ENCODE data around the gene ADAMTSL3.

- TF ChIP-seq POLR2AphosphoS5 (IDR thresholded peaks at IDR 0.05; ENCODE audit: low read depth, low read length): no peak
- no peak for TF ChIP-seq TAF7 (optimal IDR thresholded peaks at IDR 0.05; ENCODE audit: borderline replicate concordance, low read depth, low read length)
- TF ChIP-seq CREB1 (IDR thresholded peaks at IDR 0.05): no peak
- no peak for TF ChIP-seq CTCF (IDR thresholded peaks at IDR 0.05; ENCODE audit: control extremely low read depth in 1 of 3, insufficient read depth in 1 of 3, low read depth in 1 of 3, low read length in 3 of 3)
- no peak for TF ChIP-seq MAX (IDR thresholded peaks at IDR 0.05)
- TF ChIP-seq GABPA (IDR thresholded peaks at IDR 0.05; ENCODE audit: borderline replicate concordance, insufficient read depth, low read length): no peak
- TF ChIP-seq EZH2 (IDR thresholded peaks at IDR 0.05; ENCODE audit: low read depth, low read length, severe bottlenecking): no peak
- no peak for TF ChIP-seq SIN3A (conservative IDR thresholded peaks at IDR 0.05 in 1 of 2, IDR thresholded peaks at IDR 0.05 in 1 of 2; ENCODE audit: low read depth in 1 of 2, low read length in 2 of 2)
- TF ChIP-seq RAD21 (IDR thresholded peaks at IDR 0.05 in 1 of 2, conservative IDR thresholded peaks at IDR 0.05 in 1 of 2; ENCODE audit: low read depth in 2 of 2, low read length in 2 of 2): no peak
- no peak for TF ChIP-seq ZNF274 (IDR thresholded peaks at IDR 0.05; ENCODE audit: borderline replicate concordance, extremely low read depth, low read length)
- TF ChIP-seq POLR2A (IDR thresholded peaks at IDR 0.05; ENCODE audit: control extremely low read depth in 1 of 2, low read depth in 2 of 2, low read length in 2 of 2): no peak
Observed at GRCh38 chr15:83835479-83835878, 181.6 kb downstream of the ADAMTSL3 start.
